HG02852 (cell line): ENCODE measurements around the gene PRELID3B.

Source experiments
- ATAC-seq: cut with Tn5 transposase; IDR thresholded peaks from one replicate; pipeline ENCODE4 v1.9.1; 2021; ENCODE audit warnings: mild to moderate bottlenecking, moderate library complexity; ENCODE audit not compliant: unreplicated experiment

Gene PRELID3B

DNA sequence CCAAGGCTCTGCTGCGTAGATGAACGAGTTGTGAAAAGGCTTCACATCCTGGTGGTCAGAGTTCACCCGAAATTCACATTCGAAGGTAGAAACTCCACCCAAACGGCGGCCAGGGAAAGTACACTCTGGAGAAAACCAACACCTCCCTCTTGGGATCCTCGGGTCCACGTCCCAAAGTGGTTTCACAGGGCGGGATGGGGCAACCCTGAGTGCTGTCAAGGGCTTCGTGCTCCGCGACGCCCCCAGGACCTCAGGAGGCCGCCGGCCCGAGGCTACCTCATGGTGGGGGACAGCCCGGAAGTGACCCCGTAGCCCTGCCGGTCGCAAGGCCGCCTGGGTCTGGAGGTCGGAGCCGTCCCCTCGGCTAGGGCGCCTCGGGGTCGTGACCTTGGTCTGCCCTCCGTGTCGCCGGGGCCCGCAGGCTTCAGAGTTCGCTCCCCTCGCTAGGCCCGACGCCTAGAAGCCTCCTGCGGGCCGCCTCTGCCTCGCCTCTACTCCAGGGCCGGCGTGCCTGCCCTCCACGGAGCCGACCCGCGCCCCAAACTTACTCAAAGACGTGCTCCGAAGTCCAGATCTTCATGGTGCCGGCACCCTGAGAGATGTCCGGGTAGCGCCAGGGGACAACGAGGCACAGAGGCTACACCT lies at the start of gene PRELID3B:
TSS of gene PRELID3B (minus strand) at position 636 of the 645 bp plus-strand sequence. CDS start at position 580, 56 bp downstream.
- peak; percentile 36 for ATAC-seq

DNA sequence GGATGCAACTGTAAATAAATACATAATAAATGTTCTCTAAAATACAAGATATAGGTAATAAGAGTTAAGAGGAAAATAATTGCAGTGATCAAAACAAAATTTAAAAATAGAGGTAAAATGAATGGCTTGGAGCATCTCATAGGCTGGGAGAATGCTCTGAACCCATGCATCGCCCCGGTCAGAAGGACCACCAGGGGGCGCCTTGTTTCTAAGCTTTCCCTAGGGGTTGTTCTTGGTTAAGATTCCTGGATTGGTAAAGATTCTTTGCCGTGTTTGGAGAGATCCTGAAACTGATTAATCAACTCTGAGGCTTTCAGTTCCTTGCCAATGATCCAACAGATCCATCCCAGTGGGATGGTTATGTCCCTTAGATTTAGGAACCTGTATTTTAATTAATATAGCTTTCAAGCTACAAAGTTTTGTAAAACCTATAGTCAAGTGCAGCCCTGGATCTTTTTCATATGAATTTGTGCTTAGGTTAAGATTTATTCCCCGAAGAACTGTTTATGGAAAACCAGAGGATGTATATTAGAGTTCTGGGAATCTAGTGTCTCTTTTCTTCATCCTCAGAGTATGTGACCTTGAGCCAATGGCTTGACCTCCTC lies 45.3 kb upstream of the PRELID3B start:
- ATAC-seq, result no peak

DNA sequence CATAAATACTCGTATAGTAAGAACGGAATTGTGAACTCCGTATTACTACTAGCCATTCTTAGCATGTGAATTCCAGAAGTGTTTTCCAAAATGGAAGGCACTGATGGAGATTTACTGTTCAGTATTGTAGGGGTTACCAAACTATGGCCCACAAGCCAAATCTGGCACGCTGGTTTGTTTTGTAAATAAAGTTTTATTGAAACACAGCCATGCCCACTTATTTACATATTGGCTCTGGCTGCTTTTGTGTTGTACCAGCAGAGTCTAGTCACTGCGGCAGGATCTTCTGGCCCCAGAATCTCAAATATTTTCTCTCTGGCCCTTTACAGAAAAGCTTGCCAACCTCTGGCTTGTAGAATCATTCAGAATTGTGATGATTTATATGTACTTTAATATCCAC lies 44.3 kb upstream of the PRELID3B start:
- ATAC-seq, result no peak

DNA sequence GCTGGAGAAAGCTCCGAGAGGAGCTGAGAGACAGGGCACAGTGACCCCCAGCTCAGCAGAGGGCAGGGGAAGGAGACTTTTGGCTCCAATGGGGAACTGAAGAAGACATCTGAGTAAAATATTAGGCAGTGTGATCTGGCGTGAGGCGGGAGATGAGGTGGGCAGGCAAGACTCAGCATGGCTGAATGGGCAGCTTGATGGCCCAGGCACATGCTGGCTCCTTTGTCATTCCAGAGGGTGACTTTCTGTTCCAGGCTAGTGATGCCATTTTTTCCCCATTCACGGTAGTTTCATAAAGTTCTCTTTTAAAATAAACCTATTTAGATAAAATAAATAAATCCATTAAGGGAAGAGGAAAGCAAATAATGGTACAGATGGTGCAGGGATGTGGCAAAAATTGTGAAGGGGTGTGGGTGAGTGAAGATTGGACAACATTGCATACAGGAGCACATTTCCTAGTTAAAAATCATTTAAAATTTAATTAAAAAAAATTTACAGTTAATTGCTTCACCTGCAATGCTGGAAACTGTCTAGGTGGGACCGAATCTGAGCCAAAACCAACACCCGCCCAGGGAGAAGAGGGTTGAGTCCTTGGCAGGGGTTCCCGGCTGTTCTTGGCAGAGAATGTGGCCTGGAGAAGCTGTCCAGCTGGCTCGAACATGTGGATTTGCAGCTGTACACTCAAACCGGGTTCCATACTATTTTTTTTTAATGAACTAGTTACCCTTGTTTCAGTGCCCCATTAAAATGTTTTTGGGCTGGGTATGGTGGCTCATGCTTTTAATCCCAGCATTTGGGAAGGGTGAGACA lies 41.7 kb upstream of the PRELID3B start:
- ATAC-seq, result no peak

DNA sequence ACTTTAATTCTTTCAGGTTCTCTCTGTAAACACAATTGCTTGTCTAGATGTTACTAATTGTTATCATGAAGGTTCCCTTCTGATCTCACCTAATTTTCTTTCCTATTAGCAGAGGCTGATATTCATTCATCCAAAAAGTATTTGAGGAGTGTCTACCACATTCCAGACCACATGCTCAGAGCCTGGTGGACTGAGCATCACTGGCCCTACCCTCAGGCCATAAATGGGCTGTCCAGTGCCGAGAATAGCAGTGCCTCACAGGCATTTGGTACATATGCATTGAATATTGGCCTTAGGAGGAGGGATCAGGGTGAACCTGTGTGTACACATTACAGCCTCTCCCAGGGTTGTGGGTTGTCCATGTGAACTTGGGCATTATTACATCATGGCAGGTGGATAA lies 40.4 kb upstream of the PRELID3B start:
- no peak for ATAC-seq

DNA sequence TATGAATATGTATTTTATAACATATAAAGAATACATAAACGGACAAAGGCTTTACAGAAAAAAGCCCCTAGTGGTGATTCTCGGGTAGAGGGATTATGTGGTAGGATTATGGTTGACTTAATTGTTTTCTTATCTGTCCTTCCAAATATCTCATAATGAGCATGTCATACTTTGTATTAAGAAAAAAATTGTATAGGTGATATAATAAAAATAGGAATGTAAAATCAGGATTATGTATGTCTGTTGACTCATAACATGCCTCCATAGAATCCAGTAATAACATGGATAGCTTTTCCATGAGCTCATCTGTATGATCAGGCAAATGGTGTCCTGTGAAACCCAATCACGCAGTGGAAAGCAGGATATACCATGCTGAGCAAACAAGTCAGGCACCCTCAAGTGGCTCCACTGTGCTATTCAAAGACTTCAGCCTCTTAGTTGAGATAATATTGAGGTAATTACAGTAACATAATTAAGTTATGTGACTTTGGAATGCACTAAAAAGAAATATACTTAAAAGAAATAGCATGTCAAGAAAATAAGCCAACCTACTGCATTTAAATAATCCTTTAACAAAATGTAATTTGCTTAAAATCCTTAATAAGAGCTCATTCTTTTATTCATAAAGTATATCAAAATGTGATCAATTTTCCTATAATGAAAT lies 39.6 kb upstream of the PRELID3B start:
- no peak for ATAC-seq

DNA sequence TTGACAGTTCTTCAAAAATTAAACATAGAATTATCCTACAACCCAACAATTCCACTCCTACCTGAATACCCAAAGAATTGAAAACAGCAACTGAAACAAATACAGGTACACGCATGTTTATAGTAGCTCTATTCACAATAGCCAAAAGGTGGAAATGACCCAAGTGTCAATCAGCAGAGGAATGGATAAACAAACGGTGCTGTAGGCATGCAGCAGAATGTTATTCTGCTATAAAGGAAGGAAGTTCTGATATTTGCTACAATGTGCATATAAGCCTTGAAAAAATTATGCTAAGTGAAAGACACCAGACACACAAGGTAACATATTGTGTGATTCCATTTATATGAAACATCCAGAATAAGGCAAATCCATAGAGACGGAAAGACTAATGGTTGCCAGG lies 38.5 kb upstream of the PRELID3B start:
- no peak for ATAC-seq

DNA sequence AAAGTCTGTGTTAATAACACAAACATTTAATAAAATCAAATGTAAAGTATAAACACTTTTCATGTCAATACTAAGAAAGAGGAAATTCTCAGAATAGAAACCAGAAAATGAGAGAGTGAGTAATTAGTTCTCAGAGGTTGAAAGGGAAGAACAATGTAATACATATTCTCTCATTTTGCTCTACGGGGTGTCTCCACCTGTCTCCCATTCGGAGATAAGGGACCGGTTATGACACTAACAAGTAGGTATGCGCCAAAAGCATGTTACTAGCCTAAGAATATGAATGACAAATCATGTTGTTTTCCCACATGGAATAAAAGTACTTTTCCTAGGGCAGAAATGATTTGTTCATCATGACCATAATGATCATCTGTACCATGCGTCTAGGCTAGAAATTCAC lies 35.6 kb upstream of the PRELID3B start:
- ATAC-seq, result no peak

DNA sequence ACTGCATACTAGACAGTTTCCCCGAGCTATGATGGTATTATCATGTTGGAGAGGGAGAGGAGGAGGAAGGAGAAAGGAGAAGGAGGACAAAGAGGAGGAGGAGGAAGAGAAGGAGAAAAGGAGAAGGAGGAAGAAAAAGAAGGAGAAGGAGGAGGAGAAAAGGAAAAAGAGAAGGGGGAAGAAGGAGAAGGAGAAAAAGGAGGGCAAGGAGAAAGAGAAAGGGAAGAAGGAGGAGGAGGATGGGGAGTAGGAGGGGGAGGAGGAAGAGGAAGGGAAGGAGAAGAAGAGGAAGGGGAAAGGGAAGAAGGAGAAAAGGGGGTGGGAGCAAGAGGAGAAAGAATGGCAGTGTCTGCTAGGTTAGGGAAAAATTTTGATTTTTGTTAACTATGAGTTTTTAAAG lies 35.1 kb upstream of the PRELID3B start:
- no peak for ATAC-seq

DNA sequence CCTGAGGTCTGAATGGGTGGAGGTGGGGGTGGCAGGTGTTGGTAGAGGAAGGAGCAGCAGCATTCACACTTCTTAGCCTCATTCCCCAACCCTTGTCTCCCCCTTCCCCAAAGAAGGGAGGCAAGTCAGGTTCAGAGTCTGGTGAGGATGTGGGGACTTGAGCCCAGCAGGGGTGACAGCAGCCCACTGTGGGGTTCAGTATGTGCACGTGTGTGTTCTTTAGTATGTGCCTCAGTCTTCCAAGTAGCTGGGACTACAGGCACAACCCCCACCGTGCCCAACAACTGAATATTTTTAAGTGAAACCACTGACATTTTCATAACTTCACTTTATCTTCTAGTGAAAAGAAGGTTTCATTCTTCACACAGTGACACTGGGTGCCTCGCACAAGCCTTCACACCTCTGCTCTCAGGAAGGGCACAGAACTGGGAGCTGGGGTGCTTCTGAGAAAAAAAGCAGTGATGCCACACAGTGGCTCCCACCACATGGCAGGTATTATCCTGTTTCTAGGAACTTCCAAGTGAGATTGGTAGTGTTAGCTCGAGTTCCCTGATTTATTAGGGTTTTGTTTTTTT lies 33.4 kb upstream of the PRELID3B start:
- ATAC-seq, result no peak

DNA sequence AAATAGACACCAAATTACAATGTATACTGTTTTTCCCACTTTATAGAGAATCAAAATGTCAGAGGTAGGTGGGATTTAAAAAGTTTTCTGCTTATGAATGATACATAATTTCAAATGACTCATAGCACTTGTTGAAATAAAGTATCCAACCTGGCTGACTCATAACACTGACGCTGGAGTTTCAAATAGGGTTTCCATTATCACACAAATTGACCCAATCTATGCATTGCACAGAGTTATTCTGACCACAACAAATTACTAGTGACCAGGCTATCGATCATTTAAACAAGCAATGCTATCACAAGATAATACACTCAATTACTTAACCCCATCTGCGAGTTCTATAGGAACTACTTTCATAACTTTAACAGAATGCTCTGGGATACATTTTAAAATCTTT lies 31.9 kb upstream of the PRELID3B start:
- no peak for ATAC-seq

DNA sequence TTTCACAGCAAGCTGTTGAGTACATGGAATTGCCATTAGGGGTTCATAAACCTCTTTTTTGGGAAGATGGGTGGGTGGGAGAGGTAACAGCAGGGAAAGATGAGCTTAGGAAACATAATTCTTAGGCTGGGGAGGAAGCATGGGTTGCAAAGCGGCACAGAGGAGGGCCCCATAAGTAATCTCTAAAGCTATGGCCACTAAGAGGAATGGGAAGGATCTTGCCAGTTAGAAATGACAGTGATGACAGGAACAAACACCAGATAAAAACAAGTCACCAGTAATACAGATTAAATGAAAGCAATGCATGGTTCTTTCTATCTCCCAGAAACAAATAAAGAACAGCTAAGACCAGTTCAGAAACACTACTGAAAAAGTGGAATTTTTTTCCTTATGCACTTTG lies 31.0 kb upstream of the PRELID3B start:
- ATAC-seq, result no peak

DNA sequence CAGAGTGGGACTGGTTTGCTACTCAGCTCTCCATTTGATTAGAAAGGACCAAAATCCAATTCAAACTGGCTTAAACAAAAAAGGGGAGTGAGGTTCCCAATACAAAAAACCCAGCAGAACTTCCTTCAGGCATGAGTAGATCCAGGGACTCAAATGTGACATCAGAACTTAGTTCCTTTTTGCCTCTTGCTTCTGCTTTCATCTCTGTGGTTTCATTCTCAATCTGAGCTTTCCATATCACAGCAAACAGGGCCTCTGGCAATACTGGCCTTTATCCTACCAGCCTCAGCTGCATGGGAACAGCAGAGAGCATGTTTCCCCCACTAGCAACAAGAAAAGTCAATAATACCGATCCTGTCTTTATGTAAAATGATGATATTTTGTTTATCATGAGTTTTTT lies 28.6 kb upstream of the PRELID3B start:
- no peak for ATAC-seq

DNA sequence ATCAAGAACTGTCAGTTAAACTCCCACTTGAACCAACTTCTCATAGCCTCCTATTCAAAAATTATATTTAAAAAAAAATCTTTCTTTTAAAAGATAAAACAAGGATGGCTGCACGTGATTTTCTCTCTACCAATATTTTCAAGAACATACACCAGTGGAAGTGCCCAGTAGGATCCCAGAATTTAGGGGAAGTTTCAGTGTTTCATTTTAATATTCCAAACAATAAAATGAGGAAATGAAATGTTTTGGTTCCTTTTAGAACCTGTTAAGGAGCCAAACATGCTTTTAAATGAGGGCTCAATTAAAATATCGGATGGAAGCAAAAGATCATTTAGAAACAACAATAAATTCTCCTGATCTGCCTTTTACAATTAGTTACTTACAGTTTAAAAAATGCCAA lies 26.4 kb upstream of the PRELID3B start:
- no peak for ATAC-seq

DNA sequence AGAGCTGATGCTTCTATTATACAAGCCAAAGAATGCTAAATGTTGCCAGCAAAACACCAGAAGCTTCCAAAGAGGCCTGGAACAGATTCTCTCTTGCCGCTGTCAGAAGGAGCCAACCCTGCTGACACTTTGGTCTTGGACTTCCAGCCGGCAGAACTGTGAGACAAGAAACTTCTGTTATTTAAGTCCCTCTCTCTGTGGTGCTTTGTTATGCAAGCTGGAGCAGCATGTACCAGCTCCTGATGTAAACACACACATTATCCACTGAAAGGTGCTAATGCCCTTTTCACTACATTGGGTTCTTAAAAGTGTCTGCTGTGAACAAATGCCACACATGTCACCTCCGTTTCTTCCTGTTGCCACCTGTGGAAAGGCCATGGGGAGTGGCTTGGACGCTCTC lies 25.9 kb upstream of the PRELID3B start:
- ATAC-seq, result no peak

DNA sequence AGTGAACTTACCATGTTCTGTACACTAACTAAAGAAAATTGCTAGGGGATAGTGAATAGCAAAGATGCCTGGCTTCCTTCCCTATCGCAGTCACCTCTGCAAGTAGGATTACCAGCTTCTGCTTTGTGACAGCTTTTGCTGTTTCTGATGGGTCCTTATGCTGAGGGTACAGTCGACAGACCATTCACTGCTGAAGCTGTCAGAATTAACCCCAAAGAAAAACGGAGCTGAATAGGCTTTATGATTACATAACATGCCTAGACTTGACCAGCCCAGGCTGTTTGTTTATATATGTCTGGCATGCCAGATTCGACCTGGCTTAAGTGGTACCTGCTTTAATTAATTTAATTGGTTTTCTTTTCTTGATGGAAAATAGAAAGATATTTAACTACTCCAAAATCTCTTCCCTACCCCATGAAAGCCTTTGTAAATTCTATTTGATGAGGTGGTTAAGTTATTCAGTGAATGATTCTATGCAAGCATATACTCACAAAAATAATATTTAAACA lies 21.7 kb upstream of the PRELID3B start:
- no peak for ATAC-seq

DNA sequence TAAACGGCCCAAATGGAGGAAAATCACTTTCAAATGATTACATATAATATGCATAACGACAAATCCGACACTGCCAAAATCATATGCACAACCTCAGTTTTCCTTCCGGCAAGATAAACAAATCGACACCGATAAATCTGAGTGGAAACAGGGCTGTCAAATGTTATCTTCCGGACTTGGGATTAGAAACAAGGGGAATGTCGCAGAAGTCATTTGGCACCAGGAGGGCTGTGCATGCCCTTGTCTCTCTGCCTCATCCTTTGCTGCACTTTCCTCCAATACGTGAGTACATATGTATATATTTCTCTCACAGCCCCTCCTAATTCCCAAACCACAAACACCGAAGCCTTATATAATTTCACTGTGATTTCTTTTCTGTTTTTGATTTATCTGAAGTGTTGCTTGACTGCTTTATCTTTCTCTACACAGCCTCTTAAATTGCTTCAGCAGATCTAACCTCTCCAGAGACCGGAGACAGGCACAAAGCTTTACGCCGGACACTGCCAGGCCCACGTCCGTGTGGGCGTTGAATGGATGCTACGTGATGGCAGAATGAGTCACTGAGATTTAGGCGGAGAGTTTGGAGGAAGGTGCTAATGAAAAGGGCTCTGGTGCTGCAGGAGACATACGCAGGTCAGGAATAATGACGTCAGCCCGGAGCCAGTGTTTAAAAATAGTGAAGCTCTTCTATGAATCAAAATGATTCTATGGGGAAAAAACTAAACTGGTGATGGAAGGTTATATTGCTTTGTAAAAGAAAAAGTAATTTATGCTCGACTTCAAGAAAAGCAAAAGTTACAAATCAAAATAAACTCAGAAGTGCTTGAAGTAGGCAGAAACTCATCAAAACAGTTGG lies 21.0 kb upstream of the PRELID3B start:
- ATAC-seq, result no peak

DNA sequence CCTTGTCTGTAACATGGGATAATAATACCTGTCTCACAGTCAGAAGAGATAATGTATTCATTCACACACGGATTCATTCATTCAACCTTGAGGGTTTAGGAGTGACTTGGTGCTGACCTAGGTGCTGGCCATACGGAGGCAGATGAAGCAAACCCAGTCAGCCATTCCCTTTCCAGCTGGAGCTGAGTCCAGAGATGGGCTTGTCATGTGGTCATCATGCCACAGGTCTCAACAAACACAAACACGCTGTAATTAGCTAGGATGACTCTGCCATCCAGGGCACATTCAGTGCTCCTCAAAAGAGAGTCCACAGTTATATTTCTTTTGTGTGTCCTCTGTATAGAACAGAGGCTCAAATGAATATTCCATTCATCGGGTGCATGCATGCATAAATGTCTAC lies 19.5 kb upstream of the PRELID3B start:
- no peak for ATAC-seq

DNA sequence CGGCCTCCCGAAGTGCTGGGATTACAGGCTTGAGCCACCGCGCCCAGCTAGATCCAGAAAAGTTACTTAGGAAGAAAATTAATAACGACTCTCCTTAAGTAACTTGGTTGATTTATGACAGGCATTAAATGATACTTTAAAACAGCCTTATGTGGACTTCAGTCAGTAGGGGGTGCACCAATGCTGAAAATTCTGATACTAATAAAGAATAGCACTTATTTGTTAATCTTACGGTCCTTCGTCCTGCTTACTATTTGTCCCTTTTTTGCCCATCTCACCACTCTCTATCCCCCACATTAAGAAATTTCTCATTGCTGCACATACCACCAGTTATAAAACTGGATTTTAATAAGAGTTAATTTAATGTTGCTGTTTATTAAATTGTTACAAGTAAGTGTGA lies 12.7 kb upstream of the PRELID3B start:
- no peak for ATAC-seq

DNA sequence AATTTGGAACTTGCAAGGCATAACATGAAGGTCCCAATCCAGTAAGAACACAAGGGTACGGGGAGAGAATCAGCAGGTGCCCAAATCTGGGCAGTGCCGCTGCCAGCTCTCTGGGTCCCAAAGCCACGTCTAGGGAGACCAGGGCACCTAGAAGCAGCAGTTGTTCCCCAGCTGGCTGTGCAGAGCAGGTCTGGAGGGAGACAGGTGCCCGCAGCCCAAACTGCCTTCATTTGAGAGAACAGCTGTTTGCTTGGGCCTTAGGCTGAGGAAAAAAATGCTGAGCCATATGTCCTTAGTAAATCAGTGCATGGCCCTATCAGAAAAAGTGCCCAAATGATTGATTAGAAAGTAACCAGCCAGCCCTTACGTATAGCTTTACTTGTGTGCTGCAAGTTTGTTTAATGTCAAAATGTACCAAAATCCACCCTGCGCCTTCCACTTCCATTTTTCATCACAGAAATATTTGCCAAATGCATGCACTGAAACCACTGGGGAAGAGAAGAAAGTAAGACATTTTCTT lies 9.1 kb upstream of the PRELID3B start:
- no peak for ATAC-seq
